Neuron (in vitro differentiated cells): ENCODE data around the gene KIF18A.

Experiments used
- H2AFZ ChIP-seq: one replicate; pipeline ENCODE4 v1.6.1; 2013; ENCODE audit warnings: low read depth, mild to moderate bottlenecking, inconsistent platforms, low read length, moderate library complexity
- H3K27me3 ChIP-seq: one replicate; pipeline ENCODE4 v1.6.1; 2013; ENCODE audit warnings: low read length; ENCODE audit not compliant: insufficient read depth
- H3K36me3 ChIP-seq: one replicate; pipeline ENCODE4 v1.6.1; 2013; ENCODE audit warnings: low read length; ENCODE audit not compliant: insufficient read depth
- H3K4me1 ChIP-seq: one replicate; pipeline ENCODE4 v1.6.1; 2013; ENCODE audit warnings: low read length; ENCODE audit not compliant: insufficient read depth
- H3K4me3 ChIP-seq: 2 replicates; pipeline ENCODE4 v1.5.1; 2013; ENCODE audit warnings: mild to moderate bottlenecking, low read length, moderate library complexity
- H3K9me3 ChIP-seq: one replicate; pipeline ENCODE4 v1.6.1; 2013; ENCODE audit warnings: low read length

The KIF18A gene

DNA sequence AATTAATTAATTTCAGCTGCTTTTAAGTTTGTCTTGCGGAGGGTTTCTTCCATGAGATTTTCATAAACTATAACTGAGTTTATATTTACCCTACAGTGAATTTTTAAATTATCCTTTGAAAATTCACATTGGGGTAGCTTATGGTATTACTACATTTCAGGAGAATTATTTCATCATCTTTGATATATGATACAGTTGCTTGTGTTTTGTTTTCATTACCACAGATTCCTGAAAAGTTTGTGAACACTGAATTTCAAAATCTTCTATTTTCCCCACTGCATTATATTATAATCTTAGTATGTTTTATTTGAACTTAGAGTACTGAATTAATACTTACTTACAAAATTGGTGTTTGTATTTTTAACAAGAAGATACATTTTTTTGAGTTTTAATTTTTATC, 24.6 kb upstream of the KIF18A start:
- H2AFZ ChIP-seq, result no peak overlapping the region
- no peaks in the 10 kb centered on the region for H3K4me1 ChIP-seq
- H3K36me3 ChIP-seq, result peaks cover 4% of the 10 kb centered on the region
- no peaks in the 10 kb centered on the region for H3K27me3 ChIP-seq
- peaks cover 8% of the 10 kb centered on the region for H3K9me3 ChIP-seq
- H3K4me3 ChIP-seq, result no peak overlapping the region

DNA sequence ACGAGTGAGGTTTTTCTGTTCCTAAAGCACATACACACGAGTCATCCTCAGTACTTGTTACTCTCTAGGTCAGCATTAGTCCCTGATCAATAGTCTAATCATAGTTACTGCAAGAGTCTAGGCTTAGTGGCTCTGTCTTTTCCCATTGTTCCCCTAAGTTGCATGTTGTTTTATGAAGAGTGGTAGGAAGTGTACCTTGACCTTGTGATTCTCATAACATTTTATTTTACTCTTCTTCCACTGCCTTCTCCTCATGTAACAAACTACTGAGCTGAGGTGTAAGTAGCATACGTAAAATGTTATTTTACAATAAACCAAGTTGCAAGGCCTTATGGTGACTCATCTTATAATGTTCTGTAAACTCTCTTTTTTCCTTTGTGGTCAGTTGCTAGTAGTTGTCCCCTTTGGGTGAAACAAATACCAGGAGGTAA, 15.2 kb upstream of the KIF18A start:
- Histone ChIP-seq H3K4me1 (no peaks in the 10 kb centered on the region), H2AFZ (no peak overlapping the region)

DNA sequence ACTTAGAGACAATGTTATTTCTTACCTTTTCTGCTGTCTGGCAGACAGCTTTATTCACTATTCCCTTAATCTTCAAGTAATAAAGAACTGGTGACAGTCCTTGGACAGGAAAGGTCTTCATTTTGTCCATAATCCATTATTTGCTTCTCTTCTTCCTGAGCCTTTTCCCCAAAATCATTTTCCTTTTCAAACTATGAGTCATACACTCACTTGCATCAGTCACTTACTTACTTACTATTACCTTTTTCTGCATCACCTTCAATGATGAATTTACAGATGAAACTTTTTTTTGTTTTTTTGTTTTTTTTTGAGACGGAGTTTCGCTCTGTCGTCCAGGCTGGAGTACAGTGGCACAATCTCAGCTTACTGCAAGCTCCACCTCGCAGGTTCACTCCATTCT, 9.8 kb upstream of the KIF18A start:
- no peak overlapping the region for H2AFZ ChIP-seq
- no peaks in the 10 kb centered on the region for H3K9me3 ChIP-seq
- H3K36me3 ChIP-seq, result peaks cover 24% of the 10 kb centered on the region
- no peaks in the 10 kb centered on the region for H3K4me1 ChIP-seq
- no peaks in the 10 kb centered on the region for H3K27me3 ChIP-seq
- no peak overlapping the region for H3K4me3 ChIP-seq

More for the DNA sequence above, 15.2 kb upstream of the KIF18A start:
- peaks cover 15% of the 10 kb centered on the region for H3K36me3 ChIP-seq
- H3K9me3 ChIP-seq, result no peaks in the 10 kb centered on the region
- H3K27me3 ChIP-seq, result no peaks in the 10 kb centered on the region
- no peak overlapping the region for H3K4me3 ChIP-seq

DNA sequence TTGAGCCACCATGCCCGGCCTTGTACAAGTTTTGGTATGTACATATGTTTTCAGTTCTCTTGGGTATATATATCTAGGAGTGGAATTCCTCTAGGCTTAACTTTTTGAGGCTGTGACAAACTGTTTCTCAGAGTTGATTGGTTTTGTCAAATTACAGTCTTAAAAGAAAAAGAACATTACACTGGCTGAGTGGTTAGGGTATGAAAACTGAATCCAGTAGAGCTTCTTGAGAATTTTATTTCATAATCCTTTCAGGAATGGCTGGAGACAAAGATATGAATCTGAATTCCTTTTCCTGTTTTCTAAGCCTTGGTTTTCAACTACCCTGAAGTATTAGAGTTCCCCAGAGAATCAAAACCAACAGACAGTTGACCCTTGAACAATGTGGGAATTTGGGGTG, 6.8 kb upstream of the KIF18A start:
- no peak overlapping the region for H3K4me3 ChIP-seq
- H3K36me3 ChIP-seq, result peaks cover 27% of the 10 kb centered on the region
- H3K27me3 ChIP-seq, result no peaks in the 10 kb centered on the region
- H2AFZ ChIP-seq, result no peak overlapping the region
- H3K4me1 ChIP-seq, result peaks cover 5% of the 10 kb centered on the region
- no peaks in the 10 kb centered on the region for H3K9me3 ChIP-seq

DNA sequence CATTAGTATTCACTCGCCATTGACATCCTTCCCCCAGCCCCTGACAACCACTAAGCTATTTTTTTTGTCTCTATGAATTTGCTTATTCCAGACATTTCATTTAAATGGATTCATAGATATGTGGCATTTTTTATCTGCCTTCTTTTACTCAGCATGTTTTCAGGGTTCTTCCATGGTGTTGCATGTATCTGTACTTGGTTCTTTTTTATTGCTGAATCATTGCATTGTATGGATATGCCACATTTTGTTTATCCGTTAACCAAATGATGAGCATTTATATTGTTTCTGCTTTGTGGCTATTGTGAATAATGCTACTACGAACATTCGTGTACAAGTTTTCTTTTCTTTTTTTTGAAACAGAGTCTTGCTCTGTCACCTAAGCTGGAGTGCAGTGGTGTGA, 6.2 kb upstream of the KIF18A start:
- no peak overlapping the region for H2AFZ ChIP-seq
- H3K4me3 ChIP-seq, result no peak overlapping the region
- peaks cover 27% of the 10 kb centered on the region for H3K36me3 ChIP-seq
- H3K4me1 ChIP-seq, result peaks cover 11% of the 10 kb centered on the region
- no peaks in the 10 kb centered on the region for H3K27me3 ChIP-seq
- H3K9me3 ChIP-seq, result no peaks in the 10 kb centered on the region

DNA sequence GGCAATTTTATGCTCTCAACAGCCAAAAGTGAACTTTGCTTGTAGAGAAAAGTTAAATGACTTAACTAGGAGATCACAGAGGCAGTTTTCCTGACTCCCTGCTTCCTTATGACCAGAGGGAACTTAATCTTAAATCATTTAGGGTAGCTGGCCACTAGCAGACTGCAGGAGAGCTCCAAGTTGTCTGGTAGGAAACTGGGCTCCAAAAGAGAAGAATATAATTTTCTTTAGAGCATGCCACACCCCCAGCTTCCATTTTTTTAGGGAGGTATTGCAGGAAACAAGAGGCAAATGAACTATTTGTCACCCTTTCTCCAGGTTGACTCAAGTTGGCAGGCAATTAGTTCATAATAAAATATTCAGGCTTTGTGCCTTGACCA, 2.9 kb upstream of the KIF18A start:
- Histone ChIP-seq H2AFZ (peak overlapping the region; percentile 57), H3K9me3 (no peaks in the 10 kb centered on the region), H3K27me3 (no peaks in the 10 kb centered on the region), H3K4me3 (peak overlapping the region; percentile 74), H3K36me3 (peaks cover 20% of the 10 kb centered on the region), H3K4me1 (peaks cover 11% of the 10 kb centered on the region)

DNA sequence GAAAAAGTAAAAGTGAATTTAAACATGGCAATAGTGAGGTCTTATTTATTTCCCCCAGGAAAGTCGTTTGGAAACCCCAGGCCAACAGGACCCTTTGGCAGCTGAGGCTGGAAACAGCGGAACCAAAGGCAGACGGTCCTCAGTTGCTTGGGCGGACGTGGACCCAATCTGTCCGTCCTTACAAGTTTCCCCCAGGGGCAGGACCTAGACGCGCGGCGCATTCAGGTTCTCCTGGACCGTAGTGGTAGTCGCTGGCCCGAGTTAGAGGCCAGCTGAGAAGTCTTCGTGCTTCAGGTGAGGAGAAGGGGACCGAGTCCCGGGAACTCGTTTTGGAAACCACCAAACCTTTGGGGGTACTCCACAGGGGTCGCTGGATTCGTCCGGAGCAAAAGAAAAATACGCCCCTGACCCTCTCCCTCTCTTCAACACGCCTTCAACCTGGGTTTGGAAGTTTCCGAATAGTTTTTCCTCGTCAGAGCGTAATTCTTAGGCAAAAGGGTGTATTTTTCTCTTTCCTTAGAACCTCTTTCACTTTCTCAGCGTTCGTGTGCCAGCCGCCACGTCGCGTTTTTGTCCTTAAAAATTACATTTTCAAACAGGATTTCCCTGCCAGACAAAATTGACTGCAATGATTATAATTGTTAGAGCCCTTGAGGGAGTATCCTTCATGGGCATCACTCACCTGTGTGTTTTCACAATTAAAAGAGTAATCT, 2.3 kb upstream of the KIF18A start:
- H3K9me3 ChIP-seq, result no peaks in the 10 kb centered on the region
- peaks cover 16% of the 10 kb centered on the region for H3K36me3 ChIP-seq
- H2AFZ ChIP-seq, result peak overlapping the region; percentile 57
- no peaks in the 10 kb centered on the region for H3K27me3 ChIP-seq
- H3K4me1 ChIP-seq, result peaks cover 11% of the 10 kb centered on the region
- peak overlapping the region; percentile 74 for H3K4me3 ChIP-seq

DNA sequence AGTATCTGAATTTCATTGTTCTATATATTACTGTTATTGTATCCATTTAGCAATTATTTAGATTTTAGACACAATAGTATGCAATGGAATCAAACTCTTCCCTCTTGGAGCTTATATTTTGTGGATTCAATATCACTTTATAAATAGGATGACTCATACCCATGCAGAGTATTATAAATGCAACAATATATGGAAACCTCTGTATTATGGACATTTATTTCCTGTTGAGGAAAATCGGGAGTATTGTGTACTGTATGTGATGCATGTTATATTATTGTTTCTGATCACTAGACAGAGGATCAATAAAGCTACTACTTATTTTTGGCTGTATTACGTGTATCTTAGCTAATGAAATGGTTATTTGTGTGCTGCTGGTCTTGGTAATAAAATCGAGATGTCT, 1.0 kb upstream of the KIF18A start:
- H3K36me3 ChIP-seq, result peaks cover 8% of the 10 kb centered on the region
- peak overlapping the region; percentile 74 for H3K4me3 ChIP-seq
- no peaks in the 10 kb centered on the region for H3K9me3 ChIP-seq
- H2AFZ ChIP-seq, result no peak overlapping the region
- H3K4me1 ChIP-seq, result peaks cover 17% of the 10 kb centered on the region
- no peaks in the 10 kb centered on the region for H3K27me3 ChIP-seq

DNA sequence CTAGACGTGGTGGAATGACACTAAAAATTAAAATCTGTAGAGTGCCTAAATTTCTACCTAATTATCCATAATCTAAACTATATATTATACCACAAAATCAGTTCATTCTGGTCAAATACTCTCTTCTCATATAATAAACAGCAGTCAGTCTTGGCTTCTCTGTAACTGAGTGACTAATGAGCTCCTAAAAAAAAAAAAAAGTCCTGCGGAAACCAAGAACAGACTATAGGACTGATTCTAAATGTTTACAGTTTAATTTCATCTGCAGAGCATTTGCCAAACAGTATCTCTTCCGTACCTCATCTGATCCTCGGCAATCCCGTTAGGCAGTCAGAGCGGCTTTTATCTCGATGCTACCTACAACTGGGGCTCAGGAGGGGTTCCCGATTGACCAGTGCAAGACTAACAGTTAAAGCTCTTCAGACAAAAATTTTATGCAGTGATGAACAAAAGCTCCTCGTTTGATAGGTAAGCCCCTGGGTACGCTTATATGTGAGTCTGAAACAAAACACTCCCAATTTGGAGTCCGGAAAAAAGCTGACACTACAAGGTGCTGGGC, 686 bp downstream of the KIF18A start:
- Histone ChIP-seq H3K4me3 (peak overlapping the region; percentile 74), H2AFZ (peak overlapping the region; percentile 80), H3K9me3 (no peaks in the 10 kb centered on the region), H3K27me3 (no peaks in the 10 kb centered on the region), H3K36me3 (peaks cover 3% of the 10 kb centered on the region), H3K4me1 (peaks cover 17% of the 10 kb centered on the region)

DNA sequence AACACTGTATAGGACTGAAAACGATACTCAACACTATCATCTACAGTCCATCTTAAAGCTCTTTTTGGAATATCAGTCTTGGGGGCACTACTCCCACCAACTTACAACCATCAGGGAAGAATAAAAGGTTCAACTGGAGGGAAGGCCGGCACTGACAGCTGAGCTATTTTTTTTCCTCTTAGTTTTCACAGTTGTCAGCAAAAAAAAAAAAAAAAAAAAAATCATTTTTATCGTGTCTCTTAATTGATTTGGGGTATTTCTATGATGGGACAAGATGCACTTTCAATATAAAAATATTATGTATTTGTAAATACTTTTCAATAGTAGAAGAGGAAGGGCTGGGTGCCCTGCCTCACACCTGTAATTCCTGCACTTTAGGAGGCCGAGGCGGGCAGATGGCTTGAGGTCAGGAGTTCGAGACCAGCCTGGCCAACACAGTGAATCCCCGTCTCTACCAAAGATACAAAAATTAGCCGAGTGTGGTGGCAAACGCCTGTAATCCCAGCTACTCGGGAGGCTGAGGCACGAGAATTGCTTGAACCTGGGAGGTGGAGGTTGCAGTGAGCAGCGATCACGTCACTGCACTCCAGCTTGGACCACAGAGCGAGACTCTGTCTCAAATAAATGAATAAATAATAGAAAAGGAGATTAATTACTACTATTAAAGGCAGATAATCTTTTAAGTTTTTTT, 1.5 kb downstream of the KIF18A start:
- Histone ChIP-seq H3K4me3 (peak overlapping the region; percentile 74), H3K36me3 (no peaks in the 10 kb centered on the region), H3K4me1 (peaks cover 17% of the 10 kb centered on the region), H3K9me3 (no peaks in the 10 kb centered on the region), H3K27me3 (no peaks in the 10 kb centered on the region), H2AFZ (peak overlapping the region; percentile 80)

DNA sequence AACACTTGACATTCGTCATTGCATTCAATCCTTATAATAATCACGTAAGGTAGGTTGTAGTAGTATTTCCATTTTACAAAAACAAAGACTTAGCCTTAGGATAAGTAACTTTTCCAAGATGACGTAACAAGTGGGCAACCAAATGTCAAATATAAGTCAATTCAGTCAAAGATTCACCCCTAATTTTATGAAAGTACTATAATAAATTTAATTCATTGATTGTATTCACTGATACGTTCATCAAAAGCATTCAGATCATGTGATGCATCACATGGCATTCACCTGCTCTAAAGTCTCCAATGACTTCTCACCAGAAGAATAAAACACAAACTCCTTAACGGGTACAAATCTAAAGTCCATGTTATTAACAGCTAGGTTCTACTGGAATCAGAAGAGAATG, 2.1 kb downstream of the KIF18A start:
- Histone ChIP-seq H2AFZ (no peak overlapping the region), H3K27me3 (no peaks in the 10 kb centered on the region), H3K9me3 (no peaks in the 10 kb centered on the region), H3K4me1 (peaks cover 17% of the 10 kb centered on the region), H3K36me3 (no peaks in the 10 kb centered on the region), H3K4me3 (peak overlapping the region; percentile 9)

DNA sequence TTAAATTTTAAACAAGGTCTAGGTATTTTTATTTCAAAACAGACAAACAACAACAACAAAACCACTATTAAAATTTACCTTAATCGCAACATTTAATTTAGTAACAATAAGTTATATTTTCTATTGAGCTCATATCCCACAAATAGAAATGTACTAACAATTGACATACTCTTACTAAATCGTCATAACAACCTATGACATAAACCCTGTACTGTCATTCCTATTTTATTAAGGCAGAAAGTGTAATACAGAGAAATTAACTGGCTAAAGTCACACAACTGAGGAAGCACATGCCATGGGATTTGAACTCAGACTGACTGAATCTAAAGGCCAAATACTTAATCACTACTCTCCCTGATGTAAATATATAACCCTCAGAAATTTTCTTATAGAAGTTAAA, 3.0 kb downstream of the KIF18A start:
- Histone ChIP-seq H3K4me3 (no peak overlapping the region), H3K27me3 (no peaks in the 10 kb centered on the region), H2AFZ (no peak overlapping the region), H3K9me3 (no peaks in the 10 kb centered on the region), H3K36me3 (no peaks in the 10 kb centered on the region), H3K4me1 (peaks cover 14% of the 10 kb centered on the region)

DNA sequence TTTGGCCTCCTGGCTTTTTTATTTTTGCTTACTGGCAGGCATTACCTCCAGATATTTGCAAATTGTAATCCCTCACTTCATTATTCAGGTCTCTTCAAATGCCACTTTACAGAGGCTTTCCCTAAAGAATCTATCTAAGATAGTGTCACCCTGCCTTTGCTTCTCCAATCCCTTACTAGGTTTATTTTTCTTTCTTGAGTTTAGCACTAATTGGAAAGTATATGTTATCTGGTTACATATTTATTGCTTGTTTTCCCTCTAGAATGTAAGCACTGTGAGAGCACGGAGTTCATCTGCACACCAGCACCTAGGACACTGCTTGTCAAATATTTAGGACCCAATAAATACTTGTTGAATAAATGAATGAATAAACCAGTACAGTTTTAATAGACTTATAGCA, 3.5 kb downstream of the KIF18A start:
- H3K27me3 ChIP-seq, result no peaks in the 10 kb centered on the region
- no peaks in the 10 kb centered on the region for H3K36me3 ChIP-seq
- peaks cover 9% of the 10 kb centered on the region for H3K4me1 ChIP-seq
- H2AFZ ChIP-seq, result no peak overlapping the region
- H3K4me3 ChIP-seq, result no peak overlapping the region
- H3K9me3 ChIP-seq, result no peaks in the 10 kb centered on the region
